Measurements from ENCODE around the gene PDE4D. TPM values are rescaled to one million over a fixed set of nuclear protein-coding genes. Genes with fewer than 3 reads are reported as not detected.
"Not testable (repeated sequence)": the region's sequence is repeated elsewhere in the genome, so short reads cannot be mapped to it uniquely, and the experiment has no call there.

The PDE4D gene
- total and polyA plus RNA-seq, 10 of the 15 experiments (the other 5 are each of a cell fraction or from before 2014, with no cell fraction given): 0.87 to 4.1 (median 2.2) TPM

GRCh38 chr5:59665832-59666203 lies 227.7 kb downstream of the PDE4D start:
- WGBS (ENCODE audit: insufficient coverage, insufficient replicate concordance, low lambda C conversion rate, missing lambda C conversion rate): 87% methylated on average over 7 of the region's 7 CpGs
- H3K9me3 ChIP-seq (replicated peaks; ENCODE audit: control insufficient read depth, insufficient read depth, low read length); H3K4me3 ChIP-seq; H3K4me2 ChIP-seq (ENCODE audit: control insufficient read depth, insufficient read depth); FAIRE-seq; H3K79me2 ChIP-seq (ENCODE audit: control insufficient read depth, insufficient read depth, low read length); H2AFZ ChIP-seq (ENCODE audit: control insufficient read depth, low read depth, low read length); H3K4me1 ChIP-seq (ENCODE audit: control insufficient read depth, insufficient read depth, low read length); H3K36me3 ChIP-seq (ENCODE audit: control insufficient read depth in 2 of 2, insufficient read depth in 2 of 2, low read length in 1 of 2); H3K27ac ChIP-seq (ENCODE audit: control insufficient read depth, insufficient read depth); H4K20me1 ChIP-seq (ENCODE audit: control insufficient read depth, insufficient read depth); BruUV-seq (replicated peaks); DNase-seq (ENCODE audit: low read depth, low spot score); H3K9ac ChIP-seq (ENCODE audit: control insufficient read depth, insufficient read depth, low read length); H3K27me3 ChIP-seq (replicated peaks in 1 of 2; ENCODE audit: control insufficient read depth in 2 of 2, insufficient read depth in 2 of 2, low read length in 1 of 2); POLR2A ChIA-PET; intact Hi-C loops (cut with micrococcal nuclease; ENCODE audit: unreplicated experiment): not testable (repeated sequence)
- ChIA-PET SMC1A (ENCODE audit: uncharacterized antibody, unreplicated experiment) (interaction anchor here (1.7 to 8.5 kb wide), 3 partner anchors 65 to 276 kb away, joined by 4 to 103 read pairs (median 10); no protein-coding TSS in a partner anchor), RAD21 (ENCODE audit: unreplicated experiment) (interaction anchor here (0.7 to 4.4 kb wide), 4 partner anchors 17 to 277 kb away, joined by 3 to 30 read pairs (median 4); no protein-coding TSS in a partner anchor), CTCF (interaction anchor here (0.8 to 4.6 kb wide), 7 partner anchors 8 to 276 kb away, joined by 3 to 37 read pairs (median 3); no protein-coding TSS in a partner anchor)
- 0 out of 2 replicates have a peak, but pooled peaks have one; percentile 13 for TF ChIP-seq RAD21 (IDR thresholded peaks at IDR 0.05; ENCODE audit: insufficient read depth, low read depth, low read length)
- 0 out of 3 replicates have a peak, but pooled peaks have one; percentile 28 for ATAC-seq
- in situ Hi-C loops (cut with MboI): loop anchor here (25.0 kb wide), 2 partner anchors 154 to 479 kb away; no protein-coding TSS in a partner anchor

- BruUV-seq (replicated peaks): no TSS peak
- in situ Hi-C loops (cut with MboI) (loop anchor here (25.0 kb wide), 2 partner anchors 153 to 478 kb away; no protein-coding TSS in a partner anchor), intact Hi-C loops (cut with micrococcal nuclease; ENCODE audit: unreplicated experiment) (no loop called here)
- H3K4me3 ChIP-seq: no peak overlapping the region
- H3K36me3 ChIP-seq (ENCODE audit: control insufficient read depth in 2 of 2, insufficient read depth in 2 of 2, low read length in 1 of 2): no peaks in the 10 kb centered on the region
- H3K4me1 ChIP-seq (ENCODE audit: control insufficient read depth, insufficient read depth, low read length): no peaks in the 10 kb centered on the region
- DNase-seq (ENCODE audit: low read depth, low spot score) (no peak), FAIRE-seq (no peak), ATAC-seq (no peak)
- ChIA-PET CTCF (interaction anchor here (0.8 to 4.6 kb wide), 11 partner anchors 8 to 298 kb away, joined by 3 to 37 read pairs (median 3); no protein-coding TSS in a partner anchor), RAD21 (ENCODE audit: unreplicated experiment) (interaction anchor here (0.7 to 4.4 kb wide), 5 partner anchors 17 to 276 kb away, joined by 3 to 30 read pairs (median 4); no protein-coding TSS in a partner anchor), SMC1A (ENCODE audit: uncharacterized antibody, unreplicated experiment) (interaction anchor here (1.3 to 8.5 kb wide), 5 partner anchors 8 to 284 kb away, joined by 3 to 103 read pairs (median 7); no protein-coding TSS in a partner anchor), POLR2A (no interaction called here)
- H3K9me3 ChIP-seq (replicated peaks; ENCODE audit: control insufficient read depth, insufficient read depth, low read length): no peaks in the 10 kb centered on the region
- no peak overlapping the region for H3K9ac ChIP-seq (ENCODE audit: control insufficient read depth, insufficient read depth, low read length)
- no peaks in the 10 kb centered on the region for H4K20me1 ChIP-seq (ENCODE audit: control insufficient read depth, insufficient read depth)
- H3K79me2 ChIP-seq (ENCODE audit: control insufficient read depth, insufficient read depth, low read length): no peaks in the 10 kb centered on the region
- no peak overlapping the region for H3K4me2 ChIP-seq (ENCODE audit: control insufficient read depth, insufficient read depth)
- no peak overlapping the region for H2AFZ ChIP-seq (ENCODE audit: control insufficient read depth, low read depth, low read length)
- H3K27ac ChIP-seq (ENCODE audit: control insufficient read depth, insufficient read depth): no peak overlapping the region
- TF ChIP-seq GATAD2B (conservative IDR thresholded peaks at IDR 0.05; ENCODE audit: low read depth) (no peak), WRNIP1 (IDR thresholded peaks at IDR 0.05; ENCODE audit: borderline replicate concordance, low read depth, low read length) (no peak), RAD51 (IDR thresholded peaks at IDR 0.05) (no peak), ZNF622 (IDR thresholded peaks at IDR 0.05) (no peak), ZNF274 (IDR thresholded peaks at IDR 0.05; ENCODE audit: insufficient read depth, insufficient read length) (no peak), CREB1 (IDR thresholded peaks at IDR 0.05; ENCODE audit: low read depth) (no peak)
- no peaks in the 10 kb centered on the region for H3K27me3 ChIP-seq (replicated peaks in 1 of 2; ENCODE audit: control insufficient read depth in 2 of 2, insufficient read depth in 2 of 2, low read length in 1 of 2)
These were observed 228.3 kb downstream of the PDE4D start for GRCh38 chr5:59665086-59665831.

Data from GM12878 (cell line).